Suprapubic skin (tissue), 4 donors: Measurements from ENCODE around the gene CCDC78. TPM values are rescaled to one million over a fixed set of nuclear protein-coding genes. Genes with fewer than 3 reads are reported as not detected.

Source experiments
- DNase-seq, 2 donors: peaks; one replicate each; pipeline ENCODE4 v3.0.0-alpha.2; 2019; ENCODE audit warnings: low spot score in 2 of 2
- H3K27ac ChIP-seq: fragments of 200-600 bp; sonication (generic); one replicate; pipeline ENCODE4 v1.5.1; 2019
- H3K27me3 ChIP-seq: fragments of 200-600 bp; sonication (generic); one replicate; pipeline ENCODE4 v1.5.1; 2019
- H3K36me3 ChIP-seq: fragments of 200-600 bp; sonication (generic); one replicate; pipeline ENCODE4 v1.5.1; 2019
- H3K4me1 ChIP-seq: fragments of 200-600 bp; sonication (generic); one replicate; pipeline ENCODE4 v1.5.1; 2019
- H3K4me3 ChIP-seq: fragments of 200-600 bp; sonication (generic); one replicate; pipeline ENCODE4 v1.5.1; 2019; ENCODE audit warnings: mild to moderate bottlenecking
- H3K9me3 ChIP-seq: fragments of 200-600 bp; sonication (generic); one replicate; pipeline ENCODE4 v1.5.1; 2019
- EP300 ChIP-seq: sonication (generic); formaldehyde crosslinking; IDR thresholded peaks from one replicate; pipeline ENCODE4 v1.6.1; 2017; ENCODE audit warnings: antibody characterized with exemption
- POLR2A ChIP-seq, 2 donors: fragments of 450-650 bp; IDR thresholded peaks; one replicate each; pipeline ENCODE4 v1.6.1; 2017; ENCODE audit warnings: antibody characterized with exemption in 2 of 2, mild to moderate bottlenecking in 2 of 2, moderate library complexity in 2 of 2
- POLR2AphosphoS5 ChIP-seq, 3 donors: sonication (generic); formaldehyde crosslinking; IDR thresholded peaks; one replicate each; pipeline ENCODE4 v1.6.1; 2017; ENCODE audit warnings: antibody characterized with exemption in 3 of 3
- WGBS: methylation state at CpG from one replicate; pipeline ENCODE4 v1.1.5; 2018; 5-methylcytosine and 5-hydroxymethylcytosine counted together
- total RNA-seq, 4 donors: library from RNA; depleted of rRNA; stranded (reverse); fragments of >200 nt; gene quantifications; one replicate each; pipeline ENCODE4 v1.1.0, GENCODE V29; 2016
- TF ChIP-seq, protein P1 (sequence below), 2 donors: fragments of 200-600 bp in 1 of 2; fragments of 450-650 bp in 1 of 2; sonication (generic) in 1 of 2; IDR thresholded peaks; one replicate each; pipeline ENCODE4 v1.5.1; 2016 to 2019; ENCODE audit warnings: antibody characterized with exemption in 2 of 2, mild to moderate bottlenecking in 1 of 2, moderate library complexity in 1 of 2

CCDC78 gene
- total RNA-seq, 4 donors from 2014 or later, result 0.64 to 2.4 (median 0.83) TPM; not detected in 1

DNA sequence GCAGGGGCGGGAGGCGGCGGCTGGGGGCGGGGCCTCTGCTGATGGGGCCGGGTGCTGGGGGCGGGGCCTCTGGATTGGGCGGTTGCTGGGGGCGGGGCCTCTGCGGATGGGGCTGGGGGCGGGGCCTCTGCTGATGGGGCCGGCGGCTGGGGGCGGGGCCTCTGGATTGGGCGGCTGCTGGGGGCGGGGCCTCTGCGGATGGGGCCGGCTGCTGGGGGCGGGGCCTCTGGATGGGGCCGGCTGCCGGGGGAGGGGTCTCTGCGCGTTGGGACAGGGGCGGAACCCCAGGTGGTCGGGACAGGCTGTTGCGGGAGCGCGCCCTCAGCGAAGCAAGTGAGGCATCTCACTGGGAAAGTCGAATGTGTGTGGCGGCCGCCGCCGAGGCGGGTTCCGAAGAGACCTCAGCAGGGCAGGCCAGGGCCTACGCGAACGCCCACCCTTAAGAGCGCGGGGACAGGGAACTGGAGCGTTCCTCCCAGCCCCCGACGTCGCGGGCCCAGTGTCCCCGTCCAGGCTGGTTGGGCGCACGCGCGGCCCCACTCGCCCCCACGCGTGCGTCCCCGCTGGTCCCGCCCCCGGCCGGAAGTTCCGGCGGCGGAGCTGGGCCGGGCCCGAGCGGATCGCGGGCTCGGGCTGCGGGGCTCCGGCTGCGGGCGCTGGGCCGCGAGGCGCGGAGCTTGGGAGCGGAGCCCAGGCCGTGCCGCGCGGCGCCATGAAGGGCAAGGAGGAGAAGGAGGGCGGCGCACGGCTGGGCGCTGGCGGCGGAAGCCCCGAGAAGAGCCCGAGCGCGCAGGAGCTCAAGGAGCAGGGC, 46.2 kb downstream of the CCDC78 start, which contains the start of gene STUB1:
Gene STUB1, plus strand, starts transcription at position 597 of the 811 bp plus-strand sequence. Its CDS starts 116 bp downstream, at position 713.
- WGBS, result 0% methylated on average over 6 of the region's 91 CpGs

DNA sequence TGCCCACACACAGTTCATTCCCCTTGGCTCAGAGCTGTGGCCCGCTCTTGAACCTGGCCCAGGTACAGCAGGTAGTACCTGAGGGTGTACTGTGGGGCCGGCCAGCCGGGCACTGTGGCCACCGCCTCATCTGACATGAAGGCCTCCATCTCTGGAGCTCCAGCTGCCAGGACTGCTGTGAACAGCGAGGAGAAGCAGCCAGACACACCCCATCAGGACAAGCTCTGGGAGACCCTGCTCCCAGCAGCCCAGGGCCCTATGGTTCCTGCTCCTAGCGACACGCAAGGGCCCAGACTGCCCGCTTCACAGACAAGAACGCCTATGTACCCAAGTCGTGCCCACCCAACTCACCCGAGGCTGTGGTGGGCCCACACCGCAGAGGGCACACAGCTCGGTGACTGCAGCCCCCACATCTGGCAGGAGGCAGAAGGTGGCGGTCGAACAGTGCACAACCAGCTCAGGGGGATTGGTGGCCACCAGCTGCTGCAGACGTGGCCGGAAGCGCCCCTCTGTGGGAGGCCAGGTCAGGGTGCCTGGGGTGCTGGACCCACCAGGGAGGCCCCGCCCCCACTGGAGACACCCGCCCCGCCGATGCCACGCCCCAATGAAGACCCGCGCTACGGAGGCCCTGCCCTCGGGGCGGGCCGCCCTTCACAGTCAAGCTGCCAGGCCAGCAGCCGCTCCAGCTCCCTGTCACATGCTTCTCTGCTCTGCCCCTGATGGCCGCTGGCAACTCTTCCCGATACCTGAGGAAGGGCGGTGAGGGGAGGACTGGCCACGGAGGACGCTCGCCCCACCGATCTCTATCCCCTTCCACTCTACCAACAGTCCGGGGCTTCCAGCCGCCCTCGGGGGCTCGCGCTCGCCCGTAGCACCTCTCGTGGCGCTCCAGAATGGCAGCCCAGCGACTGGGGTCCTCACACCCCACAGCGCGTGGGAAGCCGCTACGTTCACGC, 47.1 kb downstream of the CCDC78 start:
- H3K36me3 ChIP-seq, result peaks cover 16% of the 10 kb centered on the region
- H3K4me1 ChIP-seq, result peaks cover 86% of the 10 kb centered on the region
- no peaks in the 10 kb centered on the region for H3K9me3 ChIP-seq
- peak overlapping the region; percentile 65 for H3K27ac ChIP-seq
- DNase-seq, result peak in 1 of 2 donors; percentile 90
- H3K4me3 ChIP-seq, result peak overlapping the region; percentile 84
- whole genome bisulfite sequencing, result no CpG with 5 or more reads among the region's 52 CpGs
- TF ChIP-seq EP300, result no peak
- TF ChIP-seq POLR2A (IDR thresholded peaks at IDR 0.05), result no peak
- TF ChIP-seq POLR2AphosphoS5 (IDR thresholded peaks at IDR 0.05), result no peak
- peaks cover 4% of the 10 kb centered on the region for H3K27me3 ChIP-seq

More for the DNA sequence above, 46.2 kb downstream of the CCDC78 start, which contains the start of gene STUB1:
- peak; percentile 91 to 94 for DNase-seq
- Histone ChIP-seq H3K27ac (peak within 1 kb of the TSS; percentile 92), H3K4me3 (peak within 1 kb of the TSS; percentile 84), H3K9me3 (no peaks in the 10 kb centered on the region), H3K4me1 (peaks cover 90% of the 10 kb centered on the region), H3K27me3 (peaks cover 4% of the 10 kb centered on the region), H3K36me3 (peaks cover 16% of the 10 kb centered on the region)
- TF ChIP-seq POLR2AphosphoS5 (IDR thresholded peaks at IDR 0.05), result peak in 1 of 3 donors; percentile 66
- peak; percentile 27 to 71 for TF ChIP-seq POLR2A (IDR thresholded peaks at IDR 0.05)
- TF ChIP-seq, protein P1, sequence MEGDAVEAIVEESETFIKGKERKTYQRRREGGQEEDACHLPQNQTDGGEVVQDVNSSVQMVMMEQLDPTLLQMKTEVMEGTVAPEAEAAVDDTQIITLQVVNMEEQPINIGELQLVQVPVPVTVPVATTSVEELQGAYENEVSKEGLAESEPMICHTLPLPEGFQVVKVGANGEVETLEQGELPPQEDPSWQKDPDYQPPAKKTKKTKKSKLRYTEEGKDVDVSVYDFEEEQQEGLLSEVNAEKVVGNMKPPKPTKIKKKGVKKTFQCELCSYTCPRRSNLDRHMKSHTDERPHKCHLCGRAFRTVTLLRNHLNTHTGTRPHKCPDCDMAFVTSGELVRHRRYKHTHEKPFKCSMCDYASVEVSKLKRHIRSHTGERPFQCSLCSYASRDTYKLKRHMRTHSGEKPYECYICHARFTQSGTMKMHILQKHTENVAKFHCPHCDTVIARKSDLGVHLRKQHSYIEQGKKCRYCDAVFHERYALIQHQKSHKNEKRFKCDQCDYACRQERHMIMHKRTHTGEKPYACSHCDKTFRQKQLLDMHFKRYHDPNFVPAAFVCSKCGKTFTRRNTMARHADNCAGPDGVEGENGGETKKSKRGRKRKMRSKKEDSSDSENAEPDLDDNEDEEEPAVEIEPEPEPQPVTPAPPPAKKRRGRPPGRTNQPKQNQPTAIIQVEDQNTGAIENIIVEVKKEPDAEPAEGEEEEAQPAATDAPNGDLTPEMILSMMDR (IDR thresholded peaks at IDR 0.05), result no peak
- no peak for TF ChIP-seq EP300

DNA sequence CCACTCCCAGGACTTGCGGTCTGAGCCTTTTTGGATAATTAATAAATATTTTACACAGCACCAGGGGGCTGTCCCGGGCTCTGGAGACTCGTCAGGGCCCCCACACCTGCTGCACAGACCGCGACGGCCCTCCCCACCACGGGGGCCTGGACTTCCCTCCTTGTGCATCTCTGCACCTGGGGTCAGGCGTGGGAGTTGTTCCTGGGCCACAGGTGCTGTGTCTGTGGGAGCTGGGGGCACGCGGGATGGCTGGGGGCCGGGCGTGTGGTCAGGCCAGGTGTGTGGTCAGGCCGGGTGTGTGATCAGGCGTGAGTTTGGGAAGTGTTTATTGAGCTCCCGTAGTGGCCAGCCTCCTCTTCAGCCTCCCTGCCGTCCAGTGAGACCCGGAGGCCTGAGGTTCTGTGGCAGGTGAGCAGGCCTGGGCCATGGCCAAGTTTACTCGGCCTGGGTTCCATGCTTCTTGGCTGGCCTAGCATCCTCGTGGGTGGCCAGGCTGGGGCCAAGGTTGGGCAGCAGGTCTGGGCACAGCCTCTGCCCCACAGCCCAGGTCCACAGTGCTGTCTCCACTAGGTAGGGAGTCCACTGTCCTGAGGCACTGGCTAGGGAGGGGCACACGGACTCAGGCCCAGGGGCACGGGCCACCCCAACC, 47.9 kb downstream of the CCDC78 start:
- Histone ChIP-seq H3K27ac (no peak overlapping the region), H3K27me3 (peaks cover 4% of the 10 kb centered on the region), H3K4me1 (peaks cover 80% of the 10 kb centered on the region), H3K36me3 (peaks cover 22% of the 10 kb centered on the region), H3K4me3 (no peak overlapping the region), H3K9me3 (no peaks in the 10 kb centered on the region)
- TF ChIP-seq POLR2A (IDR thresholded peaks at IDR 0.05) (no peak), POLR2AphosphoS5 (IDR thresholded peaks at IDR 0.05) (no peak), EP300 (no peak)
- TF ChIP-seq, protein P1 (IDR thresholded peaks at IDR 0.05), result no peak
- 74% methylated on average over 14 of the region's 21 CpGs for WGBS
- no peak for DNase-seq

- peak overlapping the region; percentile 5 for H3K4me3 ChIP-seq
- WGBS, result 77% methylated on average over 8 of the region's 57 CpGs
- H3K9me3 ChIP-seq, result no peaks in the 10 kb centered on the region
- H3K36me3 ChIP-seq, result peaks cover 24% of the 10 kb centered on the region
- H3K4me1 ChIP-seq, result peaks cover 72% of the 10 kb centered on the region
- TF ChIP-seq POLR2AphosphoS5 (IDR thresholded peaks at IDR 0.05), result no peak
- no peak overlapping the region for H3K27ac ChIP-seq
- no peak for DNase-seq
- H3K27me3 ChIP-seq, result peaks cover 4% of the 10 kb centered on the region
Observed at GRCh38 chr16:677316-678190, 48.7 kb downstream of the CCDC78 start.

GRCh38 chr16:676913-677312, 49.3 kb downstream of the CCDC78 start:
- no CpG with 5 or more reads among the region's 23 CpGs for WGBS
- H3K9me3 ChIP-seq, result no peaks in the 10 kb centered on the region
- no peak for DNase-seq
- peaks cover 67% of the 10 kb centered on the region for H3K4me1 ChIP-seq
- H3K36me3 ChIP-seq, result peaks cover 24% of the 10 kb centered on the region
- H3K27ac ChIP-seq, result no peak overlapping the region
- peaks cover 4% of the 10 kb centered on the region for H3K27me3 ChIP-seq
- H3K4me3 ChIP-seq, result no peak overlapping the region
- TF ChIP-seq EP300 (no peak), POLR2AphosphoS5 (IDR thresholded peaks at IDR 0.05) (peak in 2 of 3 donors; percentile 15 to 61), POLR2A (IDR thresholded peaks at IDR 0.05) (no peak)
- TF ChIP-seq, protein P1 (IDR thresholded peaks at IDR 0.05), result no peak
